GM21447 (cell line): ENCODE data around the gene NIFK.
"Not testable (repeated sequence)": the region's sequence is repeated elsewhere in the genome, so short reads cannot be mapped to it uniquely, and the experiment has no call there.

Experiments used
- ATAC-seq: cut with Tn5 transposase; IDR thresholded peaks from one replicate; pipeline ENCODE4 v1.9.1; 2021; ENCODE audit not compliant: unreplicated experiment

Gene NIFK

DNA sequence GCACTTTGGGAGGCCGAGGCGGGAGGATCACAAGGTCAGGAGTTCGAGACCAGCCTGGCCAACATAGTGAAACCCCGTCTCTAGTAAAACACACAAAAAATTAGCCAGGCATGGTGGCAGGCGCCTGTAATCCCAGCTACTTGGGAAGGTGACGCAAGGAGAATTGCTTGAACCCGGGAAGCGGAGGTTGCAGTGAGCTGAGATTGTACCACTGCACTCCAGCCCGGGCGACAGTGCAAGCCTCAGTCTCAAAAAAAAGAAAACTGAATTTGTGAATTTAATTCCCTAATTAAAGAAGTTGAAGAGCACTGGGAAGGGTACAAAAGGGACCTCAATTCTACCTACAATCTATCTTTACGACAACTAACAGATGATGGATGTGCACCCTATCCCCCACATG, 2.1 kb downstream of the NIFK start:
- not testable (repeated sequence) for ATAC-seq

DNA sequence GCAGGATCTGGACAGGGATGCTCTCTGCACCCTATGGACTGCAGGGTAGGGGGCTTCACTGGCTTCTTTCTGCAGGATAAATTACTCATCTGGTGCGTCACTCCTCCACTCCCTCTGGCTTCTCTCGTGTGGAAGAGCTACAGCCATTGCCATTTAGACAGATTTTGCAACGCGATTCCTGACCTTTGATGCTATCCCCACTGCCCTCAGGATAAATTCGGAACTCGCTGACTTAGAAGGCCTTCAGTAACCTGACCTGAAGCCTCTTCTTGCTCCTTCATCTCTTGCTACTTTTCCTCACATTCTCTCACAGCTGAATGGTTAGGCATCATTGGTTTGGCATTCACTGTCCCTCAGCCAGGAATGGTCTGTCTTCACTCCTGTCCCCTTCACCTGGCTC, 5.3 kb downstream of the NIFK start:
- no peak for ATAC-seq

DNA sequence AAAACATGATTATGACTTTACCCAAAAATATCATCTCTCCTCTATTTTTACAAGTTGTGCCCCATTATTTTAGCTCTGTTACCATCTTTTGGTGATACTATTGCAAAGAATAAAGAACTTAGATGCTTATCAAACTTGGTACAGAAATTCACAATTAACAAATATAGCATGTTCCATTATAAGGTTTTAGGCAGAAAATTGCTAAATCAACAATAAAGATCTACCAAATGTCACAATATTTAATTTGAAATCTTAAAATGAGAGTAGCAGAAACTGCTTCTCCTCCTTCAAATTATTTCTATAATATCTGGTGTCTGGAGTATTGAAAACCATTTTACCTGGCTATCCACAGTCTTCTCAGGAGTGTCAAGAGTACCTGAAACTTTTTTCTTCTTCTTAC, 8.7 kb downstream of the NIFK start:
- ATAC-seq: no peak

DNA sequence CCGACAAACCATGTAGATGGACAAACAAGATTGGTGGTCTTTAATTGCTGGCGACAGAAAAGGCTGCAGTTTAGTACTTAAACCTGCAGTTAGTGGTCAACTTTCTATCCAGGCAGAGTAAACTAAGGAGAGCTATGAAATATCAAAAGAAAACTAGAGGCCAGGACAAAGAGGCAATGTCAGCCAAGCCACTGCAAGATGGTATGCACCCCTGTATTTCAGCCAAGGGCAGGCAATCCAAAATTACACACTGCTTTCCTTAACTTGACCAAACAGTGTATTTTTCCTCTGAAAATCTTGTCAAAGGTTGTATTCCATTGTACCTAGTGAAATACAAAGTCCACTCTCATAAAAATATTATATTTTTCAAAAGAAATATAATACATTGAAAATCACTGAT, 9.3 kb downstream of the NIFK start:
- no peak for ATAC-seq

DNA sequence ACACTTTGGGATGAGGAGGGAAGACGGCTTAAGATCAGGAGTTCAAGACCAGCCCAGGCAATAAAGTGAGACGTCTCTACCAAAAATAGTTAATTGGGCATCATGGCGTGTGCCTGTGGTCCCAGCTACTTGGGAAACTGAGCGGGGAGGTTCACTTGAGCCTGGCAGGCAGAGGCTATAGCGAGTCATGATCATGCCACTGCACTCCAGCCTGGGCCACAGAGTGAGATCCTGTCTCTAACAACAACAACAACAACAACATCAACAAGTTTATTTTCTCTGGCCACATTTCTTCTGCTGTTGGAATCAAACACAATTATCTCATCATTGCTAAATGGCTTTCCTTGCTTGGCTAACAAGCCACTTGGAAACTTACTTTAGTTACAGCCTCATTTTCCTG, 13.4 kb downstream of the NIFK start:
- ATAC-seq: no peak

DNA sequence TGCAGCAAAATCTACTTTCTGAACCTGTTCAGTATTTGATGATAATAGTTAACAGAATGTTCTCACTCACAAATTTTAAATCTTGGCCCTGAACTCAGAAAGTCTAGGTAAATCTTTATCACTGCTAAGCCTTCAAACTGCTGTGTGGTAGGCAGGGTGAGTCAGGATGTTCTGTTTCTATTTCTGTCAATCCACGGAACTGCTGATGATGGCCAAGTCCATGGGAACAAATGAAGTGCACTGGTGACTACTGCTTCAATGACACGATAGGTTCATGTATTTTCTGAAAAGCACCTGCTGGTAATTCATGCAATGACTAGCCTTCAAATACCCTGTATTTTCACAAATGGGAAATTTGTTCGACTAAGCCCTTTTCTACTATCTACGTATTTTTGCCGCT, 14.2 kb downstream of the NIFK start:
- no peak for ATAC-seq

DNA sequence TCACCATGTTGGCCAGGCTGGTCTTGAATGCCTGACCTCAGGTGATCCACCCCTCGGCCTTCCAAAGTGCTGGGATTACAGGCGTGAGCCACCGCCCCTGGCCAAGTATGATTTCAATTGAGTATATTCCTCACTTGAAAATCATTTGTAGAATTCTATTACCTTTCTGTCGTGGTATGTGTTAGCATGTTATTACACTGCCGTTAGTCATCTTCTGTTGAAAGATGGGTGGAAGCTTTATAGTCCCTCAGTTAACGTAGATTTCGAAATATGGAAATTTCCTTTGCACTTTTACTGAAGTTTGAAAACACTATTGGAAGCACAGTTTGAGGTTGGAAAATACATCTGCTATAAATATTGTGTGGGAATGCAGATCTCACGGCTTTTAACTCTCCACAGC, 14.7 kb downstream of the NIFK start:
- ATAC-seq: no peak

DNA sequence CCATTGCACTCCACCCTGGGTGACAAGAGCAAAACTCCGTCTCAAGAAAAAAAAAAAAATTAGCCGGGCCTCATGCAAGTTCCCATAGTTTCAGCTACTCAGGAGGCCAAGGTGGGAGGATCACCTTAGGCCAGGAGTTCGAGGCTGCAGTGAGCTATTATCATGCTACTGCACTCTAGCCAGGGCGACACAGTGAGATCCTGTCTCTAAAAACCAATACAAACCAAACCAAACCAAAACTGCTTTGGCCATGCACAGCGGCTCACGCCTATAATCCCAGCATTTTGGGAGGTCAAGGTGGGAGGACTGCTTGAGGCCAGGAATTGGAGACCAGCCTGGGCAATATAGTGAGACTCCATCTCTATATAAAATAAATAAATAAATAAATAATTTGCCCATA, 19.1 kb downstream of the NIFK start:
- ATAC-seq: no peak

DNA sequence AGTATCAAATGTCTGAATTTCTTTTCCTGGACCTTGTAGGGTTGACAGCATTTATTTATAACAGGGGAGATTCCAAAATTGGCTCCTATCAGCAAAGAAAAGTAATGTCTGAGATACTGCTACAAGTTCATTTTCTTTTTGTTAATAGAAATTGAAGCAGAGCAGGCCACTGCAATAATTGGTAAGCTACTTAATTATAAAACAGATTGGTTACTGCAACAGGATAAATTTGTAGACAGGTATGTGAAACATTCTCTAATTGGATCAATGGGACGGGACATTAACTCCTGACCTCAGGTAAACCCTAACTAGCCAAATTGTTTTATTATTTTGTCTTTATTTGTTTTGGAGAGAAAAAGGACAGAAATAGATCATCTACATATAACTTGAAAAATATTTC, 20.5 kb downstream of the NIFK start:
- no peak for ATAC-seq

DNA sequence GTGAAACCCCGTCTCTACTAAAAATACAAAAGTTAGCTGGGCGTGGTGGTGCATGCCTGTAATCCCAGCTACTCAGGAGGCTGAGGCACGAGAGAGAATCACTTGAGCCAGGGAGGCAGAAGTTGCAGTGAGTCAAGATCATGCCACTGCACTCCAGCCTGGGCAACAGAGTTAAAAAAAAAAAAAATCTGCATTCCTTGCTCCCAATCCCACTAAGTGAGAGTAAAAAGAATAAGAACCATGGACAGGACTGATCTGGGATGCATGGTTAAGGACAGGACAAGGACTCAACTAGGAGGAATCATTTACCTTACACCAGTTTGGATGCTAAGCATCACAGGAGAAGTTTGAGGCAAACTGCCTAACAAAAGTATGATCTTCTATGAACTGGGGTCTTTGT, 25.2 kb downstream of the NIFK start:
- ATAC-seq: not testable (repeated sequence)

DNA sequence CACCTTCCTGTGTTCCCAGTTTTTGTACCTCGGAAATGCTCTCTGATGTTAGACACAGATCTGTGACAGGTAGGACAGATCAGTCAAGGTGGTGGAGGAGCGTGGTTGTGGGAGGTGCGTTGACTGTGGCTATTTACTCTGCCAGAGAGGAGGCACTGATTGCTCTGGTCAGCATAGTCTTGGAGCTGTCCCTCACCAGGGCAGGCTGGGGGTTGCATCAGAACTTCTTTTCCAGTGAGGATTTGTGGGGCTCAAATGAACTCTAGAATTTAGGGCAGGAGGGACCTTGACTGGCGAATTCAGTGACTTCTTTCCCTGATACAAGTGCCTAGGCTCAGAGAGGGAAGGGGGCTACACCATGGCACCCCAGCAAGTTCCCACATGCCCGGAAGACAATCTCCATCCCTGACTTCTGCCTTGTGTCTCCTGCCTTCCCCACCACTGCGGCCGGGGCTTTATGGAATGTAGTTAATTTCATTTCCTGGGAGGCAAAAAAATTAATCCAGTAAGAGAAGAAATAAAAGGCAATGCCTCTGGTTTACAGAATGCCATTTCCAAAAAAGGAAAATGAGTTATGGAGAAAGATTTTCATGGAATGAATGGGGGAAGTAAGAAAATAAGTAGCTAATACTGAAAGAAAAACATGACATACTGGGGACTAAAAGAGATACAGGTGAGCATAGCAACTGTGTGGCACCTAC, 26.1 kb downstream of the NIFK start:
- no peak for ATAC-seq

DNA sequence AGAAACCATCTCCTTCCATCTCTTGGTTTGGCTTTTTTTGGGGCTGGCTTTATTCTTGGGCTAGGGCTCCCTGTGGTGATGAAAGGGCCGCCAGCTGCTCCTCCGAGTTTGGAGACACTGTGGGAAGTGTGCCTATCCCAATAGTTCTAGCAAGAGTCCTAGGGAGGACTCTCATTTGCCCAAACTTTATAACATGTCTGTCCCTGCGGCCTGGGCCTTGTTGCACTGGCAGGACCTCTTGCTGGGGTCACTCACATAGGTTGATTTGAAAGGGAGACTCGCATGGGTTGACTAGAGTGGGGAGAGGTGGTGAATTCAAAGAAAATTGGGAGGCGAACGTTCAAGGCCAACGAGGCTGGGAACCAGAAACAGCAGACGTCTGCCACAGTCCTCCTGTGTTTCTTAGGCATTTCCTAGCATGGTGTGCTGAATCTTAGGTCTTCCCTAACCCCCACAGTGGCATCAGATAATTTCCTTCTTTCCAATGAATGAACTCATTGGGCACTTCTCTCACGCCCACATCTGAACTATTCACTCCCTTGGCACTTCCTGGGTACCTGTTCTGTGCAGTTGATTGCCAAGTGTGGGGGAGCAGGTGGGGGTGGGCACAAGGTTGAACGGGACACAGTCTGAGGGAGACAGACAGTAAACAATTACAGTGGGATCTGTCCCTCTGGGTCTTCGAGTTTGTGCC, 26.8 kb downstream of the NIFK start:
- ATAC-seq: no peak

DNA sequence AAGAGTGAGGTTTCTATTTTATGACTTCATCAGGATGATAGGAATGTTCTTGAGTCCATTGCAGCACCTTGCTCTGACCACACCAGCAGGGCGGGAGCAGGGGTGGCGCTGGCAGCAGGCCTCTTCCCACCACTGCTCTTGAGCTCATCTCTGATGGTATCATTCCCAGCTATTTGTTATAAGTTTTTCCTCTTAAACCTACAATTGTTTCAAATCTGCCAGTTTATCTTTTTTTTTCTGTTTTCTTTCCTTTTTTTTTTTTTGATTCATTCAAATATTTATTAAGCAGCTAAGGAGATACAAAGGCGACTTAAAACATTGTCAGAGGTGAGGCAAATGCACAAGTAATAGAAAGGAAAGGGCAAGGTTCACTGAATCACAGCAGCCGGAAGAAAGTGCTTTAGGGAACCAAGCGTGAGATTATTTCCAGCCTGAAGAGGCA, 28.7 kb downstream of the NIFK start:
- no peak for ATAC-seq

DNA sequence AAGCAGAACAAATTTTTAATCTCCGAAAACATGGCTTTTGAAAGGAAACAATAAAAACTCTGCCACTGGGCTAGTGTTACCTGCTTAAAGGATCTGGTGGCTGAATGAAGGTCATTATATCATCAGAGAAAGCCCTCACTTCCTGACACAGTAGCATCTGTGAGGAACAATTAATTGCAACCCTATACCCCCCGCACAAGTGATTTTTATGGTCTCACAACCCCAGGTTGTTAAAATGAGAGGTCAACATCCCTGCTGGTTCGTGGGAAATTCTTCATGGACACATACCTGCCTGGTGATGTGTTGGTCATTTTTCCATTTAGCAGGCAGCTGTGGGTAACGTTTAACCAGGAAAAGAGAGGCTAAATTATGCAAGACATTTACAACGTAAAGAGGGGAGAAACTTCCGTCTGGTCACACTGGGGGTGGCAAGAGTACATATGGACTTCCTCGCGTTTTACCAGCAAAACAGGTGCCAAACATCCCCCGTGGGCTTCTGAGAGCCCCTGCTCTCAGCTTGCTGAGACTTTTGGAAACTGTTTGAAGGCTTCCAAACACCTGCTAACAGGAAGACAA, 29.2 kb downstream of the NIFK start:
- no peak for ATAC-seq

DNA sequence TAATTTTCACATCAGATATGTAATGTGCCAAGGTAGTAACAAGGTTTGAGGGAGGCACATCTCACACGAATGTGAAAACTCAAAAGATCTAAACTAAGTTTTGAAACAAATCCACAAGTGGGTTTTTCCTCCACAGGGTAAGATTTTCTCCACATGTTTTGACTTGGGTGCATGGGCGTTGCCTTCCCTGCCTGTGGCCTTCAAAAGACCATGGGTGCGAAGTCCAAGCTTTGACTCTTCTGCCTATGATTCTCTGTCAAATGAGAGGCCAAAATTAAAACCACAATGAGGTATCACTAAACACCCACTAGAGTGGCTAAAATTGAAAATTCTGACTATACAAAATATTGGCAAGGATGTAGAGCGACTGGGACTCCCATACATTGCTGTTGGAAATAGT, 30.7 kb downstream of the NIFK start:
- ATAC-seq: no peak

DNA sequence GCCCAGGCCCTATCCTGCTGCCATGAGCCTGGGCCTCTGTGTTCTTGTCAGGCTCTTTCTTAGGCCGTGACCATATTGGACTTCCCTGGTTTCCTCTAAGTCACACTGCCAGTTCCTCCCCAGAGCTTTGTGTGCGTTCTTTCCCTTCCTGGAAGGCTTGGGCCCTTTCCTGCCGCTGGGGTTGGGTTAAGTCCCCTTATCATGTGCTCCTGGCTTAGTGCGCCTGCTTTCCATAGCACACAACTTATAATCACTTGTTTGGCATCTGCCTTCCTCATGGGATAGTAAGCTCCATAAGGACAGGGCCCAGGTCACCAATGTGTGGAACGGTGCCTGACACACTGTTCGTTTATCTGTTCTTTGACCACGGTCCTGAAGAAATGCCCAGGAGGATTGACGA, 31.3 kb downstream of the NIFK start:
- no peak for ATAC-seq

DNA sequence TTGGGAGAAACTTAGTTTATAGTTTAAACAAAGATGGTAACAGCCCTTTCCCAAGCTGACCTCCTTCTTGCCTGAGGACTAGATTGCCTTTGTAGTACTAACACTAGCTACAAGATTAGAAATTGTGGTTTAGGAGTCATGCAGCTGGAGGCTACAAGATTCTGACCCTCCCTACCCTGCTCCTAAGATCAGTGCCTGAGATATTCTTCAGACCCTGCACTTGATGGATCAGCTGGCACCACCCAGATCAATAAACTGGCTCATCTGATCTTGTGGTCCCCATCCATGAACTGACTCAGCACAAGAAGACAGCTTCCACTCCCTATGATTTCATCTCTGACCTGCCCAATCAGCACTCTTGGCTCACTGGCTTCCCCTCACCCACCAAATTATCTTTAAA, 34.9 kb downstream of the NIFK start:
- not testable (repeated sequence) for ATAC-seq

DNA sequence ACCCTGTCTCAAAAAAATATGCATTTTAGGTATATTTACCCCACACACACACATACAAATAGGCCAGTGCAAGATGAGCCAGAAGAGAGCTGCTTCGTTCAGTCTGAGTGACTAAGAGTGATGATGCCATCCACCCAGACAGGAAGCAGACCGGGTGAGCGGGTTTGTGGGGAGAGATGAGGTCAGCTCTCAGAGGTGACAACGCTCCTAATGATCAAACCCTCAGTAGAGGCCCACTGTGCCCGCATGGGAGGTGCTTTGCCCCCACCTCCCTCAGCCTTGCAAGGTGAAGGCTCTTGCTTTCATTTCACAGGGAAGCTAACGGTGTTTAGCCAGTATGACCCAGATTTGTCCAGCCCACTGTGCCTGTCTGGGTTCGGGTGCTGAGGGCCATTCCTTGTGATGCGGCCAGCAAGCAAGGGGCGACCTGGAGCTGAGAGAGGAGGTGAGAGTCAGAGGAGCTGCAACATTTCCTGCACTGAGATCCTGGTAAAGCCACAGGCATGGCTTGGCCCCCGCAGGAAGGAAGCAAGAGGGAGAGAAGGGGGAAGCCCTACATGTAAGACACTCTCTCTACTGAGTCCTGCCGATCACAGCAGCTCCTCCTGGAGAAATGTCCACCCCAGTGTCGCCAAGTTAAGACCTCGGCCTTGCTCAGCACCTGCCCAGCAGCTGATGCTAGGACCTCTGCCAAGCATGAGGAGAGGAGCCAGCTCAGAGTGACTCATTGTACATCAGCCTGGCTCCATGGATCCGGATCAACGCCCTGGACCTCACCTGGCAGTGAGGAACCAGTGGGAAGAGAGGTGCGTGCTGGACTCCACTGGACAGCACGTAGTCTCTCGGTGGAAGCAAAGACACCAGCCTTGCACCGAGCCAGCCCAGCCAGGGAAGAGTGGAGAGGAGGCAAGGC, 37.0 kb downstream of the NIFK start:
- ATAC-seq: peak; percentile 99

DNA sequence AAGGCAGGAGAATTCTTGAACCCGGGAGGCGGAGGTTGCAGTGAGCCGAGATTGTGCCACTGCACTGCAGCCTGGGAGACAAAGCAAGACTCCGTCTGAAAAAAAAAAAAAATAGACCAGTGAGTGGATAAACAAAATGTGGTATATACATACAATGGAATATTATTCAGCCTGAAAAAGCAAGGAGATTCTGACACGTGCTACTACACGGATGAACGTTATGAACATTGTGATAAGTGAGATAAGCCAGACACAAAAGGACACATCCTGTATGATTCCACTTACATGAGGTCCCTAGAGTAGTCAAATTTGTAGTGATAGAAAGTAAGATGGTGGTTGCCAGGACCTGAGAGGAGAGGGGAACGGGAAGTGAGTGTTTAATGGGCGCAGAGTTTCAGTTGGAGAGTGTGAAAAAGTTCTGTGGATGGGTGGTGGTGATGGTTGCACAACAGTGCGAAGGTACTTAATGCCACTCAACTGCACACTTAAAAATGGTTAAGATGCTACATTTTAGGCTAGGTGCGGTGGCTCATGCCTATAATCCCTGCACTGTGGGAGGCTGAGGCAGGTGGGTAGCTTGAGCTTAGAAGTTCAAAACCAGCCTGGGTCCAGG, 38.3 kb downstream of the NIFK start:
- no peak for ATAC-seq

DNA sequence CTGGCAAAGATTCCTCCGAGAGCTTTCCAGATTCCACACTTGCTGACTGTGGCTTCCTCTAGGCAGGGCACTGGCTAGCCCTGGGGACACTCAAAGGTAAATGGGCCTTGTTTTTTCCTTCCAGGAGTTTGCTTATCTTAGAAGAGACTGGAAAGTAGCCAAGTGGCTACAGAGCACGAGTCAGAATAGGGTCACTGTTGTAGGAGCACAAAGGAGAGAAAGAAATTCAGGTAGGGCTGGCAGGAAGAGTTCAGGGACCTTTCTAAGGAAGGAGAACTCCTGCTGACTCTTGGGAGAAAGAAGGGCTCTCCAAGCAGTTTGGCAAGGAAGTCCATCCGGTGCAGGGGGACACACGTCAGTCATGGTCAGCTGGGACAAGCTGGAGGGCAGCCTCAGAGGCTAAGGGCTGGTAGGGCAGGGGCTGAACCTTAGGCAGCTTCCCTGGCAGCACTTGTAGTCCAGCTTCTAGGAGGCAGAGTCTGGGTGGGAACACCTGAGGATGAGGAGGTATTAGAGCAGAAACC, 39.5 kb downstream of the NIFK start:
- ATAC-seq: no peak

DNA sequence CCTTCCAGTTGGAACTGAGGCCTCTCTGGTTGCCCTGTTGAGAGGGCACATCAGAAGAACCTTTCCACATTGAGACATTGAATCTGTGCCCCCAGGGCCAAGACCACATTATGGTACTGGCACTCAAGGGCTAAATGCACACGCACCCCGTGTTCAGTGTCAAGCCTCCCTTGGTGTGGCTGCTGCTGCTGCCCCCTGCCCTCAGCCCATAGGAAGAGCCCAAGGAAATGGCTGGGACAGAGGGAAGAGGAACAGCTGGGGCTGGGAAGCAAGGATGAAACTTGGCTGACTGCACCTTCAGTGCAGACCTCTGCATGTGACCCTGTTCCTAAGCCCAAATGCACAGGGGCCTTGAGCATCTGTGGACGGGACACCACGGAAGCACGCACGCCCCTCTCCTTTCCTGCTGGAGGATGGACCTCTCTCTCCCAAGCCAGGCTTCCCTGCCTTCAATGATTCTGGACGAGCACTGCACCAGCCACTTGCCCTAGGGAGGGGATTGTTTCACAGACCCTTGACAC, 40.2 kb downstream of the NIFK start:
- ATAC-seq: no peak
